ENCODE data around the gene P2RY12.
A peak's percentile ranks its signal among the peaks of the same experiment; 100 is the strongest.

The P2RY12 gene

DNA sequence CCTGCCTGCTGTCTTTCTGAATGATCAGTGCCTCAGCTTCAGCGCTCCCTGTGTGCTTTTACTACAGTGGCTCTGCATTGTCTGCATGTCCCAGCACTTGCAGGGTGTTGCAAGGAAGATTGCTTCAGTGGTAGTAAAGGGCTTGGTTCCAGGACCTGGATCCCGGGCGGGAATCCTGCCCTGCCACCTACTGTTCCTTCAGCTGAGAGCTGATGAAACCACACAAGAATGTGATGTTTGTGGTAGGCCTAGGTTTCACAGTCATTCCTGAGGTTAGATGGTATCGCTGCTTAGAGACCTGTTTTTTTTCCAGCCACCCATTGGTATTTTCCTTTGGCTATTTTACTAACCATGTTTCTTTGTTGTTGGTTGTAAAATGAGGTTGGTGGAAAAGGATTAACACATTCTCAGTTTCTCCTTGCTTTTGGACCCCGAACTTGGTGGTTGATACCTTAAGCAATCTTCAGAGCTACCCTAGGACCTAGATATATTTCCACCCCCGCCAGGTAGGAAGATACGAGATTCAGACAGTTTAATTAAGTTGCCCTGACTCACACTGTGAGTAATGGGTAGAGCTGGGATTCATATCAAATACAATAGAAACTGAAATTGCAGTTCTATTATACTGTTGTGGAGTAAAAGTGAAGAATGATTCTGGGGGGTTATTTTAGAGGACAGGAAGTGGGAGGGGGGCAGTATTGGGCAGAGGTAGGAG is 79.3 kb downstream of the P2RY12 start:
- DNase-seq = no peak

DNA sequence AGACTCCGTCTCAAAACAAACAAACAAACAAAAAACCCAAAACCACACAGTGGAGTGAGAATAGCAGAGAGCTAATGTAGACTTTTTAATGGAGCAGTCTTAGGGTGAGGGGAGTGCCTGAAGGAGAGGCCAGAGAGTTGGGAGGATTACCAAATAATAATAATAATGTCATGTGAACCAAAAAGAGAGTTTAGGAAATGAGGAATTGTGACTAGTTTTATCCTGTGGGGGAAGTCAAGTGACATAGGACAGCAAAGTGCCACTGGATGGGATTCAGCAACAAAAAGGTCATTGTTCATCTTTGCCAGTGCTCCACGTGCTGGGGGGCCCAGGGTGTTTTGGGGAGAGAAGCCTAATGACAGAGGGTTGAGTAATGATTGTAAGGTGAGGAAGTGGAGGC is 80.8 kb downstream of the P2RY12 start:
- DNase-seq = no peak

DNA sequence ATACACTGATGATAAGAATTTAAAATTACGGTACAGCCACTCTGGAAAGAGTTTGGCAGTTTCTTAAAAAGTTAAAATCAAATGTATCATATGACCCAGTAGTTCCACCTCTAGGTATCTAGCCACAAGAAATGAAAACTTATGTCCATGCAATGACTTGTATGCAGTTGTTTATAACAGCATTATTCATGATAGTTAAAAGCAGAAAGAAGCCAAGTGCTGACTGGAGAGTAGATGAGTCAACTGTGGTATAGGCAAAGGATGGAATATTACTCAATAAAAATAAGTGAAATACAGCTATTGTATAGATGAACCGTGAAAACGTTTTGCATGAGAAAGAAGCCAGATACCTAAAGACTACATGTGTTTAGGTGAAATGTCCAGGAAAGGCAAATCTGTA is 82.8 kb downstream of the P2RY12 start:
- no peak for DNase-seq

DNA sequence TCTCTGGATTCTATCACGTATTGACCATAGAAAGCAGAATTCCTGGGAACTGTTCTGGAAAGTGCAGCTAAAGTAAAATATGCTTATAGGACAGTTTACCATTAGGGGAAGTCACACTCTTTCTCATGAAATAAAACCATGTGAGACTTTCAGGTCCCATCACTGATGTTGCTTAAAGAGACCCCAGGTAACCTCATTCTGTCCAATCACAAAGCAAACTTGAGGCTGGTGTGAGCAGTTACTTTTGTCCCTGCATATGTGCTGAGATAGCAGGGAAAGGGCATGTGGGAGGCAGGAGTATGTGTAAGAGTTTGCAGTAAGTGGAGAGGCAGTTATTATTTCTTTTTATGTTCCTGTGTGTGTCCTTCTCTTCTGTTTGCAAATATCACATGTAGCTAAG is 84.0 kb downstream of the P2RY12 start:
- DNase-seq = no peak

DNA sequence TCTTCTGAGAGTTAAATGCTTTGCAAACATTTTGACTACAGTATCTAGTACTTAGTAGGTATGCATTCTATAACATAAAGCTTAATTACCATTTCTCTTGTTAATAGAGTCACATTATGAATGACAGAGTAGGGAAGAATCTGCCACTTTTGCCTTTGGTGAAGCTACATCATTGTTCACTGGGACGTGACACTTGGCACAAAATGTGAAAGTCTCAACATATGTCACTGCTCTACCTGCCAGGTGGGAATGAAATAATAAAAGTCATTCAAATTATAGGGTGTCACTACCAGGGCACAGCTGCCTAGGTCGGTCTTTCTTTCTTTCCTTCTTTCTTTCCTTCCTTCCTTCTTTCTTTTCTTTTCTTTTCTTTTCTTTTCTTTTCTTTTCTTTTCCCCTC is 85.5 kb downstream of the P2RY12 start:
- peak; percentile 83 for DNase-seq

DNA sequence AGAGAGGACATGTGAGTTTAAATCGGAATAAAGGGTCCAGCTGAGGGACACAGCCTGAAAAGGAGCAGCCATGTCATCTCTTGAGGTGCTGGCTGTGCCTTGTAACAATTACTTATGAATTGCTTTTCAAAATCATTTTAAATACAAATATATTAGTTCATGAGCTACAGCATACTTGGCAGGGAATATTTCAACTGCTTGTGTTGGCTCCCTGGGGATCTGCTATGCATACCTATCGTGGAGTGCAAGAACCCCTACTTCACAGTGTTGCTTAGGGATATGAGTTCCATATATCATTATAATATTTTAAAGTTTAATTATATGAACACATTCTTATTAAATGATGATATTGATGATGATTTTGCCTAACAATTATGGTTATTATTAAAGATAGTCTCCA is 87.1 kb downstream of the P2RY12 start:
- no peak for DNase-seq

DNA sequence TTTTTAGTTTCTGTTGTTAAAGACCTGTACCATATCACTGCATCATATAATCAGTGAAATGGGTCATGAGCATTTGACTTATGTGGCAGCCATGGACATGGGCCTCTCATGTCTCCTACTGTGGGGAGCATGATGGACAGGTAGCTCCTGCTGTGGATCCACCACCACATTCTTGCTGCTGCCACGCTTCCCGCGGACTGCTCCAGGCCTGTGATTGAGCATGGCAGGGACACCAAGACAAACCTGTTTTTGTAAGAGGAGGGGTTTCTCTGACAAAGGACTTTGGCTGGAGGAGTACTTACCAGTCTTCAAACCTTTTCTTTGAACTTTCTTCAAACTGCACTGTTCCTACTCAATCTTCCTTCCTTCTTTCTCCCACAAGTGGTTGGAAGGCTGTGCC is 88.3 kb downstream of the P2RY12 start:
- no peak for DNase-seq

DNA sequence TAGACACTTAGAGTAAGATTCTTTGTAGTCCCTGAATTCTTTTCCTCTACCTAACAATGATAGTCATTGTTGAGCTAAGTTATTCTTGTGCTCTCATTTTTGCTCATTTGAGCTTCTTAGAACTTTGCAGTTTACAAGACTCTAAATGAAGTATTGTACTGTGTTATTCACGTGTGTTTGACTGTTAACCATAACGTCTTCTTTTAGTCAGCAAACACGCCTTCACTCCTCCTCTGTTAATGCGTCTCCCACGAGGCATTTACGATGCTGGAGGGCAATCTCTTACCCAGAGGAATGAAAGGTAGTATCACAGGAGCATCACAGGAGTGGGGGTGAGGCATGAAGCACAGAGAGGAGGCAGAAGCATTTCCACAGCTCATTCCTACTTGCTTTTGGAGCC is 91.4 kb downstream of the P2RY12 start:
- DNase-seq = no peak

DNA sequence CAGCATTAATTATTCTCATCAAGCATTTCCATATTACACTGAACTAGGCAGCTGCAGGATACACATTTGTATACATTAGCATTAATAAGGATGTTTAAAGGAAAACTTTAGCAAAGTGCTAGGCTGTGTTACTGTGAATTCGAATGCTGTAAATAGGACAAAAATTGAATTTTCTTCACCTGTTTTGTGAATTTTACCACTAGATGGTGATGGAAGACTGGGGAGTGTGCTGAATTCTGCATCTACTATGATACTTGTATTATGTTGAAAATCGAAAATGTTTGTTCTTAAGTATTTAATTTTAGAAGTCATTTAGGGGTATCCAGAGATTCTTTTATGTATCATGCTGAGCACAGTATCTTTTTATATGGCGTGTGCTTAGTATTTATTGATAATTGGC is 93.9 kb downstream of the P2RY12 start:
- peak; percentile 36 for DNase-seq

DNA sequence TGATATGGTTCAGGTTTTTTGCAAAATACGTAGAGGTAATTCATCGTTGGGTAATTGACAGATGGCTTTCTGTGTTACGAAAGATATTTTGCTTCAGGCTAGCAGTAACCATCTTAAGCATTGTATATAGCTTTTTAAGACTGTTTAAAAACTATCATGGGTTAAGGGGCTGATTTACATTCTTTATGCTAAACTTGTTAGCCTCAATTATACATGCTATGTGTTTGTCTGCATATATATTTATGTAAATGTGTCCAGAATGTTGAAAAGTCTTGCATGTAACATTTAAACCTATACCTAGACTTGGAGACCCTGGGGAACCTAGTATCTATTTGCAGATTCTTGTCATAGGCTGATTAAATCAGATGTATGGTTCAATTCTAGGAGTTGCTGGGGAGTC is 95.1 kb downstream of the P2RY12 start:
- no peak for DNase-seq
